NT2/D1 (cell line): ENCODE measurements around the gene NUBP2.

ENCODE experiments used
- SUZ12 ChIP-seq: IDR thresholded peaks from 2 replicates; pipeline ENCODE4 v1.6.1; 2011; ENCODE audit not compliant: insufficient read length, insufficient read depth; ENCODE audit errors: extremely low read depth
- YY1 ChIP-seq: IDR thresholded peaks from 2 replicates; pipeline ENCODE4 v1.6.1; 2011; ENCODE audit not compliant: insufficient read length, insufficient read depth
- ZNF274 ChIP-seq: IDR thresholded peaks from 2 replicates; pipeline ENCODE4 v1.6.1; 2011; ENCODE audit warnings: mild to moderate bottlenecking, low read depth, low read length

DNA sequence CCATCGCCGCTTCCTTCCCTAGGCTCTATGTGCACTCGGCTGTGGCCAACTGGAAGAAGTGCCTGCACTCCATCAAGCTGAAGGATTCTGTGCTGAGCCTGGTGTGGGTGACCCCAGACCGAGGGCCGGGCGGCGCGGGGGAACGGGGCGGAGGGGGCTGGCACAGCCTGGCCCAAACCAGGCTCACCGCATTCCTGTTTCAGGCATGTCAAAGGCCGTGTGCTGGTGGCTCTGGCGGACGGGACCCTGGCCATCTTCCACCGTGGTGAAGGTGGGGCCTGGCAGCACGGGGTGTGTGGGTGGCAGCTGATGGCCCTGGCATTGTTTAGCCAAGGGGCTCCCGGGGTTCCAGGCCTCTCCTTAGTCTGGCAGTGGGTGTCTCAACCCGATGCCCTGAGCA lies 16.1 kb upstream of the NUBP2 start:
- TF ChIP-seq YY1 (no peak), SUZ12 (no peak), ZNF274 (no peak)
